SK-N-SH (cell line): ENCODE measurements around the gene NUF2. TPM values are rescaled to one million over a fixed set of nuclear protein-coding genes. Genes with fewer than 3 reads are reported as not detected.

Experiments used
- CTCF ChIA-PET: fragments of 300-600, 350-600 bp; formaldehyde crosslinking; extraction: SDS; loops from one replicate; lab custom pipeline; 2021; lab: Yijun Ruan, JAX
- POLR2A ChIA-PET: fragments of 350-600 bp; sonication (Branson Sonifier 250); formaldehyde crosslinking; extraction: SDS; loops from one replicate; lab custom pipeline; 2020; ENCODE audit warnings: antibody characterized with exemption, inconsistent platforms; lab: Yijun Ruan, JAX
- DNase-seq: peaks from one replicate; pipeline ENCODE4 v3.0.0; 2012
- H2AFZ ChIP-seq: fragments of 200-600 bp; sonication (generic); 2 replicates; pipeline ENCODE4 v1.8.1; 2016; ENCODE audit warnings: antibody characterized with exemption, mild to moderate bottlenecking, low read depth
- H3F3A ChIP-seq: fragments of 200-600 bp; sonication (generic); replicated peaks from 2 replicates; pipeline ENCODE3; 2016; ENCODE audit warnings: antibody characterized with exemption, mild to moderate bottlenecking; ENCODE audit not compliant: insufficient read depth
- H3K27ac ChIP-seq, 2 experiments: fragments of 200-500 bp in 1 of 2; fragments of 200-600 bp in 1 of 2; sonication (Bioruptor generic) in 1 of 2; sonication (generic), shearing (Covaris generic) in 1 of 2; 2 replicates each; pipeline versions ENCODE4 v1.5.1 to v1.6.1; 2014 to 2016; ENCODE audit warnings: low read depth in 2 of 2, inconsistent platforms in 1 of 2, low read length in 1 of 2, mild to moderate bottlenecking in 1 of 2, mixed read lengths in 1 of 2
- H3K27me3 ChIP-seq: fragments of 200-600 bp; sonication (generic), shearing (Covaris generic); 2 replicates; pipeline ENCODE4 v1.6.1; 2016; ENCODE audit warnings: mixed run types; ENCODE audit not compliant: insufficient read depth
- H3K36me3 ChIP-seq, 2 experiments: fragments of 200-500 bp in 1 of 2; fragments of 200-600 bp in 1 of 2; sonication (Bioruptor generic) in 1 of 2; sonication (generic) in 1 of 2; replicated peaks in 1 of 2; 2 replicates each; pipeline versions ENCODE3 to v1.5.1; 2014 to 2016; ENCODE audit warnings: low read length in 1 of 2, mild to moderate bottlenecking in 1 of 2; ENCODE audit not compliant: insufficient read depth in 2 of 2, control insufficient read depth in 1 of 2
- H3K4me1 ChIP-seq, 2 experiments: fragments of 200-500 bp in 1 of 2; fragments of 200-600 bp in 1 of 2; sonication (Bioruptor generic) in 1 of 2; sonication (generic), shearing (Covaris generic) in 1 of 2; 2 replicates each; pipeline versions ENCODE4 v1.5.1 to v1.6.1; 2014 to 2016; ENCODE audit warnings: low read depth in 1 of 2, low read length in 1 of 2, mixed run types in 1 of 2; ENCODE audit not compliant: insufficient read depth in 2 of 2, control insufficient read depth in 1 of 2
- H3K4me2 ChIP-seq: fragments of 200-600 bp; sonication (generic), shearing (Covaris generic); 2 replicates; pipeline ENCODE4 v1.6.1; 2017; ENCODE audit warnings: mixed run types
- H3K4me3 ChIP-seq, 2 experiments: fragments of 200-500 bp in 1 of 2; fragments of 200-600 bp in 1 of 2; sonication (Bioruptor generic) in 1 of 2; sonication (generic), shearing (Covaris generic) in 1 of 2; 2 replicates each; pipeline versions ENCODE4 v1.5.1 to v1.8.1; 2014 to 2016; ENCODE audit warnings: low read depth in 2 of 2, inconsistent platforms in 1 of 2, low read length in 1 of 2, mild to moderate bottlenecking in 1 of 2, mixed read lengths in 1 of 2, moderate library complexity in 1 of 2
- H3K79me2 ChIP-seq: fragments of 200-600 bp; sonication (generic); 2 replicates; pipeline ENCODE4 v1.8.1; 2017; ENCODE audit warnings: mild to moderate bottlenecking; ENCODE audit not compliant: insufficient read depth
- H3K9ac ChIP-seq: fragments of 200-600 bp; sonication (generic); 2 replicates; pipeline ENCODE4 v1.6.1; 2017; ENCODE audit warnings: mixed run types
- H3K9me2 ChIP-seq: fragments of 200-600 bp; sonication (generic); 2 replicates; pipeline ENCODE4 v1.6.1; 2017; ENCODE audit warnings: mixed run types
- H3K9me3 ChIP-seq: fragments of 200-600 bp; sonication (generic); 2 replicates; pipeline ENCODE4 v1.6.1; 2017; ENCODE audit warnings: mixed run types, mild to moderate bottlenecking, moderate library complexity
- H4K20me1 ChIP-seq: fragments of 200-600 bp; sonication (generic); 2 replicates; pipeline ENCODE4 v1.6.1; 2017; ENCODE audit warnings: mild to moderate bottlenecking, mixed run types; ENCODE audit not compliant: insufficient read depth
- EP300 ChIP-seq, 2 experiments: IDR thresholded peaks; 2 replicates each; pipeline versions ENCODE4 v1.4.0 to v1.6.1; 2012; ENCODE audit warnings: borderline replicate concordance in 1 of 2, low read depth in 1 of 2, low read length in 1 of 2
- GABPA ChIP-seq: IDR thresholded peaks from 2 replicates; pipeline ENCODE4 v1.4.0; 2012; ENCODE audit warnings: low read depth, mild to moderate bottlenecking
- JUND ChIP-seq: IDR thresholded peaks from 2 replicates; pipeline ENCODE4 v1.4.0; 2012
- NFIC ChIP-seq: IDR thresholded peaks from 2 replicates; pipeline ENCODE4 v1.4.0; 2012; ENCODE audit warnings: borderline replicate concordance
- RFX5 ChIP-seq: IDR thresholded peaks from 2 replicates; pipeline ENCODE4 v1.6.1; 2012; ENCODE audit warnings: mild to moderate bottlenecking, improper control_type of control experiment, low read length
- RXRA ChIP-seq: IDR thresholded peaks from 2 replicates; pipeline ENCODE4 v1.4.0; 2012; ENCODE audit warnings: low read depth, mild to moderate bottlenecking, borderline replicate concordance
- SIN3A ChIP-seq: IDR thresholded peaks from 2 replicates; pipeline ENCODE4 v1.6.1; 2012; ENCODE audit warnings: low read depth, mild to moderate bottlenecking, low read length, moderate library complexity, borderline replicate concordance
- SMC3 ChIP-seq: IDR thresholded peaks from 2 replicates; pipeline ENCODE4 v1.6.1; 2012; ENCODE audit warnings: low read depth, low read length, improper control_type of control experiment
- WGBS: methylation state at CpG from one replicate; pipeline ENCODE4 v1.1.6; 2017; ENCODE audit warnings: low lambda C conversion rate; 5-methylcytosine and 5-hydroxymethylcytosine counted together
- polyA plus RNA-seq, 3 experiments: library from polyadenylated mRNA; depleted of rRNA; stranded (reverse); fragments of >200 nt; gene quantifications; 2 replicates each; pipeline ENCODE4 v1.2.3, GENCODE V29; 2012
- TF ChIP-seq, protein P1 (sequence below): fragments of 150-350 bp; IDR thresholded peaks from 2 replicates; pipeline ENCODE4 v1.6.1; 2017; ENCODE audit warnings: antibody characterized with exemption, low read length, low read depth, borderline replicate concordance
- TF ChIP-seq, protein P2 (sequence below): IDR thresholded peaks from 2 replicates; pipeline ENCODE4 v1.4.0; 2012; ENCODE audit warnings: low read depth, borderline replicate concordance
- TF ChIP-seq, protein P3 (sequence below): fragments of 150-350 bp; IDR thresholded peaks from 2 replicates; pipeline ENCODE4 v1.6.1; 2016; ENCODE audit warnings: mild to moderate bottlenecking, low read depth, low read length
- TF ChIP-seq, protein P4 (sequence below): IDR thresholded peaks from 2 replicates; pipeline ENCODE4; 2012

The NUF2 gene
- polyA plus RNA-seq, 1 of the 3 experiments (the other 2 are of a cell fraction), result 11.3 TPM

DNA sequence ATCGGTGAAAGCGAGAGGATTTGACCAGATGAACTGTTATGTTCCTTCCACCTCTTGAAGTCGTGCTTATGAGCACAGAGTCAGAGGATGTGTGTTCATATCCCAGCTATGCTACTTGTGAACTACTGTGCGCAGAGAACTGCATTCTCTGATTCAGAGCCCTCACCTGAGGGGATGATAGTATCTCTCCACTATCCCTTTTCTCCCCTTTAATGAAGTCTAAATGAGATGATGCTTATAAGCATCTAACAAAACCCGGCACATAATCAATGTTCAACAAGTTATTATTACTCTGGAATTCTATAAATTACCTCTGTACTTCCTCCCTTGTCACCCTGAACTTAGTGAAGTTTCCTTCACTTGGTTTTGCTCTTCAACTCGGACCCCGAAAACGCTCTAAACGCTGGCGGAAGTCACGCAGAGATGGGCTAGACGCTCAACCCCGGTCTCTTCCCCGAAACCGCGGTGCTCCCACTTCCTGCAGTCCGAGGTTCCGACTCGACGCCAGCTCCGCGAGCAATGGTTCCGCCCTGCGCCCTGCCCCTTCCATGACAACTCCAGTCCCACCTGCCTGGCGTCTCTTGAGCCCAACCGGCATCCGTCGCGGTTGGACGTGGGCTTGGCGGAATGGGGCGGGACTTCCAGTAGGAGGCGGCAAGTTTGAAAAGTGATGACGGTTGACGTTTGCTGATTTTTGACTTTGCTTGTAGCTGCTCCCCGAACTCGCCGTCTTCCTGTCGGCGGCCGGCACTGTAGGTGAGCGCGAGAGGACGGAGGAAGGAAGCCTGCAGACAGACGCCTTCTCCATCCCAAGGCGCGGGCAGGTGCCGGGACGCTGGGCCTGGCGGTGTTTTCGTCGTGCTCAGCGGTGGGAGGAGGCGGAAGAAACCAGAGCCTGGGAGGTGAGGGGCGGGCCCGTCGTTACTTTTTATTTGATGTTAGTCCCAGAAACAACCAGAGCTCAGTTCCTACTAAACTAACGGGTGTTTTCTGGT lies at the start of gene NUF2 (continued):
- TF ChIP-seq, protein P1, sequence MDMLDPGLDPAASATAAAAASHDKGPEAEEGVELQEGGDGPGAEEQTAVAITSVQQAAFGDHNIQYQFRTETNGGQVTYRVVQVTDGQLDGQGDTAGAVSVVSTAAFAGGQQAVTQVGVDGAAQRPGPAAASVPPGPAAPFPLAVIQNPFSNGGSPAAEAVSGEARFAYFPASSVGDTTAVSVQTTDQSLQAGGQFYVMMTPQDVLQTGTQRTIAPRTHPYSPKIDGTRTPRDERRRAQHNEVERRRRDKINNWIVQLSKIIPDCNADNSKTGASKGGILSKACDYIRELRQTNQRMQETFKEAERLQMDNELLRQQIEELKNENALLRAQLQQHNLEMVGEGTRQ, result no peak; the same call in 1 of the 2 replicates
- TF ChIP-seq, protein P2, sequence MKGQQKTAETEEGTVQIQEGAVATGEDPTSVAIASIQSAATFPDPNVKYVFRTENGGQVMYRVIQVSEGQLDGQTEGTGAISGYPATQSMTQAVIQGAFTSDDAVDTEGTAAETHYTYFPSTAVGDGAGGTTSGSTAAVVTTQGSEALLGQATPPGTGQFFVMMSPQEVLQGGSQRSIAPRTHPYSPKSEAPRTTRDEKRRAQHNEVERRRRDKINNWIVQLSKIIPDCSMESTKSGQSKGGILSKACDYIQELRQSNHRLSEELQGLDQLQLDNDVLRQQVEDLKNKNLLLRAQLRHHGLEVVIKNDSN, result peak; percentile 74
- TF ChIP-seq RXRA (no peak), SIN3A (peak; percentile 99), GABPA (peak; percentile 96), EP300 (IDR thresholded peaks at IDR 0.05; ENCODE audit: borderline replicate concordance in 1 of 2, low read depth in 1 of 2, low read length in 1 of 2) (peak; percentile 67 to 69; a peak in 3 of 4 replicates), RFX5 (peak; percentile 69; the same call in 1 of the 2 replicates), JUND (no peak), SMC3 (no peak)
- TF ChIP-seq, protein P3, sequence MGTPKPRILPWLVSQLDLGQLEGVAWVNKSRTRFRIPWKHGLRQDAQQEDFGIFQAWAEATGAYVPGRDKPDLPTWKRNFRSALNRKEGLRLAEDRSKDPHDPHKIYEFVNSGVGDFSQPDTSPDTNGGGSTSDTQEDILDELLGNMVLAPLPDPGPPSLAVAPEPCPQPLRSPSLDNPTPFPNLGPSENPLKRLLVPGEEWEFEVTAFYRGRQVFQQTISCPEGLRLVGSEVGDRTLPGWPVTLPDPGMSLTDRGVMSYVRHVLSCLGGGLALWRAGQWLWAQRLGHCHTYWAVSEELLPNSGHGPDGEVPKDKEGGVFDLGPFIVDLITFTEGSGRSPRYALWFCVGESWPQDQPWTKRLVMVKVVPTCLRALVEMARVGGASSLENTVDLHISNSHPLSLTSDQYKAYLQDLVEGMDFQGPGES, result peak; percentile 46
- TF ChIP-seq, protein P4, sequence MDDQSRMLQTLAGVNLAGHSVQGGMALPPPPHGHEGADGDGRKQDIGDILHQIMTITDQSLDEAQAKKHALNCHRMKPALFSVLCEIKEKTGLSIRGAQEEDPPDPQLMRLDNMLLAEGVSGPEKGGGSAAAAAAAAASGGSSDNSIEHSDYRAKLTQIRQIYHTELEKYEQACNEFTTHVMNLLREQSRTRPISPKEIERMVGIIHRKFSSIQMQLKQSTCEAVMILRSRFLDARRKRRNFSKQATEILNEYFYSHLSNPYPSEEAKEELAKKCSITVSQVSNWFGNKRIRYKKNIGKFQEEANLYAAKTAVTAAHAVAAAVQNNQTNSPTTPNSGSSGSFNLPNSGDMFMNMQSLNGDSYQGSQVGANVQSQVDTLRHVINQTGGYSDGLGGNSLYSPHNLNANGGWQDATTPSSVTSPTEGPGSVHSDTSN, result peak; percentile 84

DNA sequence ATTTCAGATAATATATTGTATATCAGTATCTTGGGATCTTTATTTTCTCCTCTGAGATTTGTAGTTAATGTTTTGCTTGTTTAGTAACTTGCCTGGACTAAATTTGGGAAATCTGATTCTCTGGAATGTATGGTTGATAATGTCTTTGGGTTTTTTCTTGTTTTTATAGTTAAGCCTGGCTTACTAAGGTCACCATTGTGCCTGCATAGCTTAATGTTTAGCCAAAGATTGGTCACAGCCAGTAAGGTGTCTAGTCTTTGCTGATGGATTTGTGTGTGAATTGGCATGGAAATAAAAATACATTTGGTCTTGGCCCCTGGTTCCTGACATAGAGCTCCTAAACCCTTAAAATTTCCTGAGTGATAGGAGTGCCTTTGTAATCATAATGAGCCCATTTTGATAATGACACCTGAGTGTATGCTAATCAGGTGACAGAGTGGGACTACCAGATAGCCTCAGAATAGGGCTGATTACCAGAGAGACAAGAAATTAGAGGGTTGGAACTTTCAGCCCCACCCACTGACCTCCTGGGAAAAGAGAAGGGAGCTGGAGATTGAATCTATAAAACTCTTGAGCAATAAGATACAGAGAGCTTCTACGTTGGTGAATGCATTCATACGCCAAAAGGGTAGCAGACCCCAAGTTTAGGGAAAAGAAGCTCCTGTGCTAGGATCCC lies 47.9 kb upstream of the NUF2 start:
- WGBS, result 100% methylated on average over 2 of the region's 2 CpGs

More for the DNA sequence above, 47.9 kb upstream of the NUF2 start:
- H4K20me1 ChIP-seq, result no peaks in the 10 kb centered on the region
- H3F3A ChIP-seq, result no peaks in the 10 kb centered on the region
- H3K9me2 ChIP-seq, result no peaks in the 10 kb centered on the region
- peaks cover 0 to 15% of the 10 kb centered on the region in 2 experiments for H3K36me3 ChIP-seq
- TF ChIP-seq NFIC, result no peak
- no peak overlapping the region for H3K27ac ChIP-seq
- H2AFZ ChIP-seq, result no peak overlapping the region
- no peak overlapping the region for H3K9ac ChIP-seq
- H3K79me2 ChIP-seq, result no peaks in the 10 kb centered on the region
- POLR2A ChIA-PET, result interaction anchor here (0.6 kb wide), 1 partner anchor 355 kb away, joined by 4 read pairs; no protein-coding TSS in a partner anchor
- H3K4me2 ChIP-seq, result no peak overlapping the region
- H3K27me3 ChIP-seq, result no peaks in the 10 kb centered on the region
- CTCF ChIA-PET, result interaction anchor here (1.6 to 2.6 kb wide), 2 partner anchors 23 to 41 kb away, joined by 4 to 10 read pairs; no protein-coding TSS in a partner anchor
- DNase-seq, result no peak
- no peak overlapping the region for H3K4me3 ChIP-seq
- peaks cover 18% of the 10 kb centered on the region for H3K9me3 ChIP-seq
- H3K4me1 ChIP-seq, result no peaks in the 10 kb centered on the region
